GM23248 (cell line): ENCODE measurements around the gene NPHP4. TPM values are rescaled to one million over a fixed set of nuclear protein-coding genes. Genes with fewer than 3 reads are reported as not detected.

Source experiments
- DNase-seq: peaks from one replicate; pipeline ENCODE4 v3.0.0-alpha.2; 2015
- H2AFZ ChIP-seq: fragments of 200-600 bp; sonication (generic); 2 replicates; pipeline ENCODE4 v1.6.1; 2016; ENCODE audit warnings: antibody characterized with exemption
- H3F3A ChIP-seq: fragments of 200-600 bp; sonication (generic); 2 replicates; pipeline ENCODE4 v1.6.1; 2016; ENCODE audit warnings: mild to moderate bottlenecking, antibody characterized with exemption, mixed run types; ENCODE audit not compliant: insufficient read depth
- H3K27ac ChIP-seq: fragments of 200-600 bp; sonication (generic); 2 replicates; pipeline ENCODE4 v1.5.1; 2016; ENCODE audit warnings: mild to moderate bottlenecking
- H3K27me3 ChIP-seq: fragments of 200-600 bp; sonication (generic); replicated peaks from 2 replicates; pipeline ENCODE4 v1.6.1; 2016; ENCODE audit warnings: mild to moderate bottlenecking; ENCODE audit not compliant: insufficient read depth
- H3K36me3 ChIP-seq: fragments of 200-600 bp; sonication (generic); 2 replicates; pipeline ENCODE4 v1.6.1; 2016; ENCODE audit warnings: low read depth, mild to moderate bottlenecking
- H3K4me1 ChIP-seq: fragments of 200-600 bp; sonication (generic); 2 replicates; pipeline ENCODE4 v1.6.1; 2016; ENCODE audit warnings: mild to moderate bottlenecking; ENCODE audit not compliant: insufficient read depth
- H3K4me2 ChIP-seq: fragments of 200-600 bp; sonication (generic); one replicate; pipeline ENCODE4 v1.6.1; 2016; ENCODE audit warnings: mild to moderate bottlenecking; ENCODE audit not compliant: unreplicated experiment
- H3K4me3 ChIP-seq: fragments of 200-600 bp; sonication (generic); 2 replicates; pipeline ENCODE4 v1.5.1; 2016; ENCODE audit warnings: mild to moderate bottlenecking
- H3K79me2 ChIP-seq: fragments of 200-600 bp; sonication (generic); 2 replicates; pipeline ENCODE4 v1.6.1; 2016; ENCODE audit warnings: mild to moderate bottlenecking; ENCODE audit not compliant: insufficient read depth
- H3K9ac ChIP-seq: fragments of 200-600 bp; sonication (generic); 2 replicates; pipeline ENCODE4 v1.6.1; 2016; ENCODE audit warnings: mild to moderate bottlenecking
- H3K9me2 ChIP-seq: fragments of 200-600 bp; sonication (generic); 2 replicates; pipeline ENCODE4 v1.6.1; 2016; ENCODE audit warnings: mixed run types, mild to moderate bottlenecking, moderate library complexity; ENCODE audit not compliant: insufficient read depth
- H3K9me3 ChIP-seq: fragments of 200-600 bp; sonication (generic); one replicate; pipeline ENCODE4 v1.6.1; 2017; ENCODE audit warnings: low read depth
- H4K20me1 ChIP-seq: fragments of 200-600 bp; sonication (generic); 2 replicates; pipeline ENCODE4 v1.6.0; 2016; ENCODE audit not compliant: insufficient read depth
- EZH2 ChIP-seq: fragments of 200-600 bp; sonication (generic); IDR thresholded peaks from 2 replicates; pipeline ENCODE4 v1.6.1; 2018; ENCODE audit warnings: antibody characterized with exemption, mild to moderate bottlenecking; ENCODE audit not compliant: insufficient read depth, poor library complexity, severe bottlenecking
- EZH2phosphoT487 ChIP-seq: fragments of 200-600 bp; sonication (generic); IDR thresholded peaks from 2 replicates; pipeline ENCODE4 v1.6.1; 2018; ENCODE audit warnings: antibody characterized with exemption, moderate library complexity, mild to moderate bottlenecking, low read depth; ENCODE audit not compliant: insufficient read depth
- WGBS, 2 experiments: methylation state at CpG; one replicate each; pipeline ENCODE4 v1.1.6; 2015 to 2017; ENCODE audit warnings: low lambda C conversion rate in 2 of 2, low coverage in 1 of 2; ENCODE audit errors: missing lambda C conversion rate in 2 of 2; 5-methylcytosine and 5-hydroxymethylcytosine counted together
- in situ Hi-C: fragments of 300-500 bp; cut with MboI; formaldehyde crosslinking; loops from 2 replicates; pipeline ENCODE4 v1.15.0; 2020
- polyA plus RNA-seq: library from polyadenylated mRNA; unstranded; fragments of >200 nt; fragmentation: Nextera tagmentation; extraction: Ambion mirVana; gene quantifications from 2 replicates; pipeline ENCODE4 v1.2.1, GENCODE V29; 2016
- total RNA-seq: library from RNA; depleted of rRNA; stranded (reverse); fragments of >200 nt; shearing (Covaris generic); gene quantifications from 2 replicates; pipeline ENCODE4 v1.2.3, GENCODE V29; 2014

NPHP4 gene
- total and polyA plus RNA-seq, 2 experiments from 2014 or later, result 4.0 to 4.2 TPM

DNA sequence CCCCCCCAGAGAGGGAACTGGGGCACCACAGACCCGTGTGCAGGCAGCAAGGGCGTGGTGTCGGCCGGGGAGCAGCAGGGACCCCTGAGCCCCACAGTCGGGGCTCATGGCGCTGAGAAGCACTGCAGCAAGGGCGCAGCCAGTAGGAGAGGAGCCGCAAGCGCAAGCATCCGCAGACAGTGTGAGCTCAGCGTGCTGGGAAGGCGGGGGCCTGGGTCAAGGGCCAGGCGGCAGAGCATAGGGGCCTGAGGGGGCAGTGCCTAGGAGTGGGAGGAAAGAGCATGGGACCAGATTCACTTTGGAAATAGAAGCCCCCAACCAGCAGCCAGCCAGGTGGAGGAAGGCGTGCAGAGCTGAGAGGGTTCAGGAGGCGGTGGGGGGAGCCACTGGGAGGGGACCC is 46.8 kb upstream of the NPHP4 start:
- H2AFZ ChIP-seq, result no peak overlapping the region
- no peaks in the 10 kb centered on the region for H3F3A ChIP-seq
- no peak overlapping the region for H3K4me2 ChIP-seq
- no peaks in the 10 kb centered on the region for H3K36me3 ChIP-seq
- TF ChIP-seq EZH2phosphoT487 (no peak), EZH2 (no peak)
- H3K9me2 ChIP-seq, result no peaks in the 10 kb centered on the region
- no peaks in the 10 kb centered on the region for H3K79me2 ChIP-seq
- in situ Hi-C loops, result no loop called here
- no peak overlapping the region for H3K27ac ChIP-seq
- H3K4me3 ChIP-seq, result no peak overlapping the region
- no peak overlapping the region for H3K9ac ChIP-seq
- no peaks in the 10 kb centered on the region for H3K27me3 ChIP-seq
- H4K20me1 ChIP-seq, result no peaks in the 10 kb centered on the region
- H3K4me1 ChIP-seq, result peaks cover 4% of the 10 kb centered on the region; the same call in 1 of the 2 replicates
- DNase-seq, result no peak
- H3K9me3 ChIP-seq, result no peaks in the 10 kb centered on the region
- 82 to 87% methylated on average over 13 to 15 of the region's 15 CpGs for WGBS, 2 experiments

DNA sequence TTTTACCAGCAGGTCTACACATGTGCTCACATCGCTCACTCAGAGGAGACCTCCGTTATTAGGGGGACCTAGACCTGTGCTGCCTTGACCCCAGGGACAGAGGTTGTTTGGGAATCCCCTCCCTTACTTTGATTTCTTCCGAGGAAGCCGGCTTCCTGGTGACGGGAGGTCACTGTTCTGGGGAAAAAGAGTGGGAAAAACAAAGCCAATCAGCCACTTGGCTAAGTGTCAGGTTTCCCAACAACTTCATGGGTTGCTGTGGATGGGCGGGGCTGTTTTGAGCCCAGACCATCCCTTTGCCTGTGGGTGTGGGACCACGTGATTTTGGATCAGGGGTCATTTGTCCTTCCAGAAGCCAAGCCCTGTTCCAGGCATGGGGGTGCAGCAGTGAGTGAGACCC is 46.4 kb upstream of the NPHP4 start:
- no peaks in the 10 kb centered on the region for H3F3A ChIP-seq
- no peaks in the 10 kb centered on the region for H4K20me1 ChIP-seq
- WGBS, 2 experiments, result 65 to 70% methylated on average over 7 of the region's 7 CpGs
- H3K9me2 ChIP-seq, result no peaks in the 10 kb centered on the region
- no peak overlapping the region for H2AFZ ChIP-seq
- H3K4me1 ChIP-seq, result peaks cover 4% of the 10 kb centered on the region; the same call in 1 of the 2 replicates
- H3K27ac ChIP-seq, result no peak overlapping the region
- in situ Hi-C loops, result no loop called here
- no peaks in the 10 kb centered on the region for H3K9me3 ChIP-seq
- no peak overlapping the region for H3K4me2 ChIP-seq
- H3K36me3 ChIP-seq, result no peaks in the 10 kb centered on the region
- no peak for DNase-seq
- TF ChIP-seq EZH2phosphoT487 (no peak), EZH2 (no peak)
- no peak overlapping the region for H3K9ac ChIP-seq
- no peaks in the 10 kb centered on the region for H3K27me3 ChIP-seq
- H3K4me3 ChIP-seq, result no peak overlapping the region
- H3K79me2 ChIP-seq, result no peaks in the 10 kb centered on the region

DNA sequence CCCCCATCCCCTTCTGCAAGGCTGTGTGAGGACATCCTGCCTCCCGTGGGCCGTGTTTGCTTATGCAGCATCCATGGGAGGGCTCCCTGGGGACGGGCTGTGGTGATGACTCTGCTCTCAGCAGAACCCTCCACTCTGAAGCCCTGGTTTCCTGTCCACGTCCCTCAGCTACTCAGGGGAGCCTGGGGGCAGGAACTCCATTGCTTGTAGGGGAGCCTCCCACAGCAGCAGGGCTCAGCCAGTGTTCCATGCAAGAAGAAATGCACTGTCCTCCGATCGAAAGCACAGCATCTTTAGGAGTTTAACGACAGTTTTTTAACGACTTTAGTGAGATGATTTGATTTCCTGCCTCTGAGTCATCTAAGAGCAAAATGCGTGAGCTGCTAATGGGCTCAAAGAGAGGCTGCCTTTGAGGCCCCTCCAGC is 45.1 kb upstream of the NPHP4 start:
- DNase-seq, result peak; percentile 76
- Histone ChIP-seq H3K9me2 (no peaks in the 10 kb centered on the region), H3K9ac (no peak overlapping the region), H3K4me3 (no peak overlapping the region), H3K9me3 (no peaks in the 10 kb centered on the region), H4K20me1 (no peaks in the 10 kb centered on the region), H3F3A (no peaks in the 10 kb centered on the region), H3K79me2 (no peaks in the 10 kb centered on the region), H3K27ac (no peak overlapping the region), H3K36me3 (no peaks in the 10 kb centered on the region), H2AFZ (no peak overlapping the region), H3K27me3 (no peaks in the 10 kb centered on the region), H3K4me1 (peaks cover 4% of the 10 kb centered on the region; the same call in 1 of the 2 replicates), H3K4me2 (no peak overlapping the region)
- TF ChIP-seq EZH2phosphoT487 (no peak), EZH2 (no peak)
- in situ Hi-C loops, result no loop called here
- WGBS, 2 experiments, result 45 to 47% methylated on average over 9 of the region's 9 CpGs

DNA sequence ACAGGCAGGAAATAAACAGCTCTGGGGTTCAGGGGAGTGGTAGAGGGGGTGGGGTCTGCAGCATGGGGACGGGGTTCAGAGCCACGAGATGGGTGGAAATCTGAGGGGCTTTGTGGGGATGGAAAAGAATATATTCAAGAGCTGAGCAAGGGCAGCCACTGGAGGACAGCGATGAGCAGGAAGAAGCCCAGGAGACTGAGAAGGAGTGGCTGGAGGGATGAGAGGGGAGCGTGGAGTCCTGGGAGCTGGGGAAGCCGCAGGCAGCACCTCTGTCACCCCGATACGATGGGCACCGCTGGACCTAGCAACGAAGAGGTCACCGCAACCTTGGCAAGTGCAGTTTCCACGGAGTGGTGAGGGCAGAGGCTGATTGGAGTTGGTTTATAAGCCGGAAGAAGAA is 43.5 kb upstream of the NPHP4 start:
- Histone ChIP-seq H3K27ac (no peak overlapping the region), H3F3A (no peaks in the 10 kb centered on the region), H3K4me1 (peaks cover 4% of the 10 kb centered on the region; the same call in 1 of the 2 replicates), H3K27me3 (no peaks in the 10 kb centered on the region), H3K4me2 (no peak overlapping the region), H4K20me1 (no peaks in the 10 kb centered on the region), H3K36me3 (no peaks in the 10 kb centered on the region), H3K9me2 (no peaks in the 10 kb centered on the region), H3K9ac (no peak overlapping the region), H3K9me3 (no peaks in the 10 kb centered on the region), H2AFZ (no peak overlapping the region), H3K4me3 (no peak overlapping the region), H3K79me2 (no peaks in the 10 kb centered on the region)
- in situ Hi-C loops, result no loop called here
- TF ChIP-seq EZH2phosphoT487 (no peak), EZH2 (no peak)
- WGBS, 2 experiments, result 73 to 77% methylated on average over 12 of the region's 12 CpGs
- DNase-seq, result no peak

DNA sequence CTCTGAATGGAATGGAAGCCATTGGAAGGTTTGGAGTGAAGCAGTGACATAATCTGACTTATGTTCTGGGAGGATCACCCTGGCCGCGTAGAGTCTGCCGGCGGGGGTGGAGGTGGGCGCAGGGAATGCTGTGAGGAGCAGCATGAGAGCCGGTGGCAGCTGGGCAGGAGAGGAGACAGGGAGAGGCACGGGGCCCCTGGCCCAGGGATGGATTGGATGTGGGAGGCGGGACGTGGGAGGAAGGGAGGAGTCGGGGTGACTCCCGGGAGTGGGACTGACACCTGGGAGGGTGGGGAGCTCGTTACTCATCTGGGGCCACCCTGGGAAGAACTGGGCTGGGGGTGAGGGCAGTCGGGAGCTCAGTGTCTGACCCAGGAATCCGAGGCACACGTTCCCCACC is 43.1 kb upstream of the NPHP4 start:
- H3K4me1 ChIP-seq, result peaks cover 4% of the 10 kb centered on the region; the same call in 1 of the 2 replicates
- no peak overlapping the region for H2AFZ ChIP-seq
- H4K20me1 ChIP-seq, result no peaks in the 10 kb centered on the region
- H3K4me2 ChIP-seq, result no peak overlapping the region
- in situ Hi-C loops, result no loop called here
- no peaks in the 10 kb centered on the region for H3K9me2 ChIP-seq
- no peaks in the 10 kb centered on the region for H3K36me3 ChIP-seq
- H3K27me3 ChIP-seq, result no peaks in the 10 kb centered on the region
- no peaks in the 10 kb centered on the region for H3K79me2 ChIP-seq
- DNase-seq, result no peak
- TF ChIP-seq EZH2 (no peak), EZH2phosphoT487 (no peak)
- H3K27ac ChIP-seq, result no peak overlapping the region
- WGBS, 2 experiments, result 69 to 70% methylated on average over 10 to 15 of the region's 15 CpGs
- no peaks in the 10 kb centered on the region for H3K9me3 ChIP-seq
- no peak overlapping the region for H3K9ac ChIP-seq
- no peaks in the 10 kb centered on the region for H3F3A ChIP-seq
- H3K4me3 ChIP-seq, result no peak overlapping the region
